NCI-H2196 (cell line): Measurements from ENCODE around the gene RPL28.
"Not testable (repeated sequence)": the region's sequence is repeated elsewhere in the genome, so short reads cannot be mapped to it uniquely, and the experiment has no call there.

Experiments
- DNase-seq: peaks from one replicate; lab custom pipeline; 2025; ENCODE audit not compliant: unreplicated experiment; lab: John Stamatoyannopoulos, UW

The RPL28 gene

GRCh38 chr19:55446060-55446459 is 60.3 kb downstream of the RPL28 start:
- DNase-seq: no peak

- peak; percentile 71 for DNase-seq
Measured at GRCh38 chr19:55447421-55448174, 61.9 kb downstream of the RPL28 start.

GRCh38 chr19:55448175-55448490 is 62.4 kb downstream of the RPL28 start:
- DNase-seq: not testable (repeated sequence)

- no peak for DNase-seq
Measured at GRCh38 chr19:55449469-55449868, 63.7 kb downstream of the RPL28 start.

GRCh38 chr19:55451163-55451964 is 65.6 kb downstream of the RPL28 start:
- no peak for DNase-seq

- peak; percentile 34 for DNase-seq
Measured at GRCh38 chr19:55451965-55452748, 66.4 kb downstream of the RPL28 start.
